ENCODE measurements around the gene ARL15.

DNA sequence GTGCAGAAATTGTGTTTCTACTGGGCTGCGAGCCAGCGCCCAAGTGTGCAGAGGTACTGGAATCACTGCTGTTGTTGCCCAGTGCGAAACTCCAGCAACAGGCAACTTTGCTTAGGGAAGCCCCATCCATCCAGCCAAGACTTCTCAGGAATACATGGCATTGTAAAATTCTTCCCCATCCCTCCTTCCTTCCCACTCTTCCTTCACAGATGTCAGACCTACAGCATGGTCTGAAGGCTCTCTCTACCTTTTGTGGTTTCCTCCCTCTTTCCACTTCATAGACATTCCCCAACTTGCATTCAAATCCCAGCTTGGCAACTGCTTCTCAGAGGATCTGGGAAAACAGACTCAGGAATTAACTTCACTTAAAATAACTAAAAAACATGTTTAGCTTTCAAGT, 30.4 kb downstream of the ARL15 start:
- TF ChIP-seq, protein P1, sequence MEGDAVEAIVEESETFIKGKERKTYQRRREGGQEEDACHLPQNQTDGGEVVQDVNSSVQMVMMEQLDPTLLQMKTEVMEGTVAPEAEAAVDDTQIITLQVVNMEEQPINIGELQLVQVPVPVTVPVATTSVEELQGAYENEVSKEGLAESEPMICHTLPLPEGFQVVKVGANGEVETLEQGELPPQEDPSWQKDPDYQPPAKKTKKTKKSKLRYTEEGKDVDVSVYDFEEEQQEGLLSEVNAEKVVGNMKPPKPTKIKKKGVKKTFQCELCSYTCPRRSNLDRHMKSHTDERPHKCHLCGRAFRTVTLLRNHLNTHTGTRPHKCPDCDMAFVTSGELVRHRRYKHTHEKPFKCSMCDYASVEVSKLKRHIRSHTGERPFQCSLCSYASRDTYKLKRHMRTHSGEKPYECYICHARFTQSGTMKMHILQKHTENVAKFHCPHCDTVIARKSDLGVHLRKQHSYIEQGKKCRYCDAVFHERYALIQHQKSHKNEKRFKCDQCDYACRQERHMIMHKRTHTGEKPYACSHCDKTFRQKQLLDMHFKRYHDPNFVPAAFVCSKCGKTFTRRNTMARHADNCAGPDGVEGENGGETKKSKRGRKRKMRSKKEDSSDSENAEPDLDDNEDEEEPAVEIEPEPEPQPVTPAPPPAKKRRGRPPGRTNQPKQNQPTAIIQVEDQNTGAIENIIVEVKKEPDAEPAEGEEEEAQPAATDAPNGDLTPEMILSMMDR (IDR thresholded peaks at IDR 0.05) = no peak
- no peak for TF ChIP-seq EZH2 (IDR thresholded peaks at IDR 0.05; ENCODE audit: borderline replicate concordance, insufficient read depth, low read depth, low read length, poor library complexity, severe bottlenecking)

Data from B cell (primary cell).